ENCODE measurements around the gene ERG28.
"Not testable (repeated sequence)": the region's sequence is repeated elsewhere in the genome, so short reads cannot be mapped to it uniquely, and the experiment has no call there.

The ERG28 gene
- 21.6 to 36.0 (median 23.1) reads per million in 4 experiments for total RNA-seq

GRCh38 chr14:75660630-75661498 lies at the start of gene ERG28, which contains the start of gene TTLL5:
TSS of gene ERG28 (minus strand) at chr14:75660876. CDS start at chr14:75657502, 3,374 bp downstream.
TSS of gene TTLL5 (plus strand) at chr14:75661246. CDS start at chr14:75663150, 1,904 bp downstream.
- peak; percentile 97 for DNase-seq

GRCh38 chr14:75709207-75709812 lies 48.6 kb upstream of the ERG28 start:
- DNase-seq: peak; percentile 27

- DNase-seq: no peak
These were observed 44.3 kb upstream of the ERG28 start for GRCh38 chr14:75705014-75705413.

GRCh38 chr14:75703467-75703866 lies 42.8 kb upstream of the ERG28 start:
- DNase-seq: no peak

- no peak for DNase-seq
These were observed 42.1 kb upstream of the ERG28 start for GRCh38 chr14:75702616-75703261.

- DNase-seq: no peak
These were observed 41.4 kb upstream of the ERG28 start for GRCh38 chr14:75702122-75702521.

- no peak for DNase-seq
These were observed 39.6 kb upstream of the ERG28 start for GRCh38 chr14:75700295-75700694.

- DNase-seq: no peak
These were observed 38.7 kb upstream of the ERG28 start for GRCh38 chr14:75699331-75699730.

- no peak for DNase-seq
These were observed 37.2 kb upstream of the ERG28 start for GRCh38 chr14:75697918-75698317.

- DNase-seq: no peak
These were observed 36.7 kb upstream of the ERG28 start for GRCh38 chr14:75697386-75697785.

GRCh38 chr14:75695025-75695424 lies 34.3 kb upstream of the ERG28 start:
- DNase-seq: not testable (repeated sequence)

- no peak for DNase-seq
These were observed 29.3 kb upstream of the ERG28 start for GRCh38 chr14:75690010-75690409.

- DNase-seq: no peak
These were observed 28.3 kb upstream of the ERG28 start for GRCh38 chr14:75689012-75689411.

GRCh38 chr14:75685910-75686309 lies 25.2 kb upstream of the ERG28 start:
- no peak for DNase-seq

GRCh38 chr14:75675265-75675960 lies 14.7 kb upstream of the ERG28 start:
- DNase-seq: no peak

- DNase-seq: no peak
These were observed 12.8 kb upstream of the ERG28 start for GRCh38 chr14:75673345-75674035.

GRCh38 chr14:75672605-75673192 lies 12.0 kb upstream of the ERG28 start:
- no peak for DNase-seq

- DNase-seq: no peak
These were observed 6.6 kb upstream of the ERG28 start for GRCh38 chr14:75667099-75667765.

- DNase-seq: no peak
These were observed 2.3 kb upstream of the ERG28 start for GRCh38 chr14:75662966-75663365.

- DNase-seq: no peak
These were observed 781 bp upstream of the ERG28 start for GRCh38 chr14:75661499-75661814.

GRCh38 chr14:75660238-75660629 lies 442 bp downstream of the ERG28 start:
- DNase-seq: no peak
